ENCODE measurements around the gene ST8SIA6. TPM values are rescaled to one million over a fixed set of nuclear protein-coding genes. Genes with fewer than 3 reads are reported as not detected.

Gene ST8SIA6
- total RNA-seq, 2 donors from 2014 or later = not detected

GRCh38 chr10:17379151-17379690 lies 75.2 kb downstream of the ST8SIA6 start:
- intact Hi-C loops (cut with DNase I) = no loop called here
- no peak for ATAC-seq
- 87 to 89% methylated on average over 6 of the region's 6 CpGs for WGBS, 2 donors

GRCh38 chr10:17375936-17376584 lies 78.3 kb downstream of the ST8SIA6 start:
- no peak for DNase-seq
- WGBS, 2 donors = 72 to 77% methylated on average over 10 of the region's 10 CpGs
- TF ChIP-seq POLR2A (IDR thresholded peaks at IDR 0.05) = no peak
- TF ChIP-seq, protein P1, sequence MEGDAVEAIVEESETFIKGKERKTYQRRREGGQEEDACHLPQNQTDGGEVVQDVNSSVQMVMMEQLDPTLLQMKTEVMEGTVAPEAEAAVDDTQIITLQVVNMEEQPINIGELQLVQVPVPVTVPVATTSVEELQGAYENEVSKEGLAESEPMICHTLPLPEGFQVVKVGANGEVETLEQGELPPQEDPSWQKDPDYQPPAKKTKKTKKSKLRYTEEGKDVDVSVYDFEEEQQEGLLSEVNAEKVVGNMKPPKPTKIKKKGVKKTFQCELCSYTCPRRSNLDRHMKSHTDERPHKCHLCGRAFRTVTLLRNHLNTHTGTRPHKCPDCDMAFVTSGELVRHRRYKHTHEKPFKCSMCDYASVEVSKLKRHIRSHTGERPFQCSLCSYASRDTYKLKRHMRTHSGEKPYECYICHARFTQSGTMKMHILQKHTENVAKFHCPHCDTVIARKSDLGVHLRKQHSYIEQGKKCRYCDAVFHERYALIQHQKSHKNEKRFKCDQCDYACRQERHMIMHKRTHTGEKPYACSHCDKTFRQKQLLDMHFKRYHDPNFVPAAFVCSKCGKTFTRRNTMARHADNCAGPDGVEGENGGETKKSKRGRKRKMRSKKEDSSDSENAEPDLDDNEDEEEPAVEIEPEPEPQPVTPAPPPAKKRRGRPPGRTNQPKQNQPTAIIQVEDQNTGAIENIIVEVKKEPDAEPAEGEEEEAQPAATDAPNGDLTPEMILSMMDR (IDR thresholded peaks at IDR 0.05) = peak in 2 of 7 experiments; percentile 3 to 10
- no peaks in the 10 kb centered on the region for H3K27me3 ChIP-seq
- no peak for ATAC-seq
- H3K36me3 ChIP-seq (replicated peaks in 1 of 2; ENCODE audit: insufficient read depth in 1 of 2, low read depth in 2 of 2) = no peaks in the 10 kb centered on the region
- peaks cover 13% of the 10 kb centered on the region for H3K4me1 ChIP-seq
- intact Hi-C loops (cut with DNase I) = no loop called here
- no peaks in the 10 kb centered on the region for H3K9me3 ChIP-seq
- H3K4me3 ChIP-seq = no peak overlapping the region
- H3K27ac ChIP-seq = no peak overlapping the region

More at GRCh38 chr10:17379151-17379690, 75.2 kb downstream of the ST8SIA6 start:
- H3K36me3 ChIP-seq (replicated peaks in 1 of 2; ENCODE audit: insufficient read depth in 1 of 2, low read depth in 2 of 2) = no peaks in the 10 kb centered on the region
- no peaks in the 10 kb centered on the region for H3K9me3 ChIP-seq
- no peak for DNase-seq
- H3K4me3 ChIP-seq = no peak overlapping the region
- peaks cover 39% of the 10 kb centered on the region for H3K4me1 ChIP-seq
- H3K27ac ChIP-seq = no peak overlapping the region
- no peak for TF ChIP-seq POLR2A (IDR thresholded peaks at IDR 0.05)
- TF ChIP-seq, protein P1 (IDR thresholded peaks at IDR 0.05) = no peak
- no peaks in the 10 kb centered on the region for H3K27me3 ChIP-seq

GRCh38 chr10:17368708-17369272 lies 85.6 kb downstream of the ST8SIA6 start:
- no peak for TF ChIP-seq POLR2A (IDR thresholded peaks at IDR 0.05)
- intact Hi-C loops (cut with DNase I) = no loop called here
- DNase-seq (no peak), ATAC-seq (no peak)
- Histone ChIP-seq H3K9me3 (no peaks in the 10 kb centered on the region), H3K4me3 (no peak overlapping the region), H3K4me1 (no peaks in the 10 kb centered on the region), H3K36me3 (replicated peaks in 1 of 2; ENCODE audit: insufficient read depth in 1 of 2, low read depth in 2 of 2) (no peaks in the 10 kb centered on the region), H3K27ac (no peak overlapping the region), H3K27me3 (no peaks in the 10 kb centered on the region)
- 83 to 91% methylated on average over 4 of the region's 4 CpGs for WGBS, 2 donors

GRCh38 chr10:17366705-17367104 lies 87.7 kb downstream of the ST8SIA6 start:
- no peaks in the 10 kb centered on the region for H3K9me3 ChIP-seq
- no peaks in the 10 kb centered on the region for H3K27me3 ChIP-seq
- H3K4me1 ChIP-seq = no peaks in the 10 kb centered on the region
- intact Hi-C loops (cut with DNase I) = no loop called here
- H3K36me3 ChIP-seq (replicated peaks in 1 of 2; ENCODE audit: insufficient read depth in 1 of 2, low read depth in 2 of 2) = no peaks in the 10 kb centered on the region
- no peak overlapping the region for H3K27ac ChIP-seq
- ATAC-seq = no peak
- TF ChIP-seq, protein P1 (IDR thresholded peaks at IDR 0.05) = no peak
- no peak for TF ChIP-seq POLR2A (IDR thresholded peaks at IDR 0.05)
- no peak overlapping the region for H3K4me3 ChIP-seq
- DNase-seq = no peak

- no peak overlapping the region for H3K27ac ChIP-seq
- intact Hi-C loops (cut with DNase I) = no loop called here
- no peak overlapping the region for H3K4me3 ChIP-seq
- H3K9me3 ChIP-seq = no peaks in the 10 kb centered on the region
- 42 to 73% methylated on average over 1 of the region's 1 CpG for WGBS, 2 donors
- no peaks in the 10 kb centered on the region for H3K4me1 ChIP-seq
- ATAC-seq (no peak), DNase-seq (no peak)
- H3K36me3 ChIP-seq (replicated peaks in 1 of 2; ENCODE audit: insufficient read depth in 1 of 2, low read depth in 2 of 2) = no peaks in the 10 kb centered on the region
- TF ChIP-seq POLR2A (IDR thresholded peaks at IDR 0.05) = no peak
- TF ChIP-seq, protein P1 (IDR thresholded peaks at IDR 0.05) = no peak
- no peaks in the 10 kb centered on the region for H3K27me3 ChIP-seq
These were observed 89.0 kb downstream of the ST8SIA6 start for GRCh38 chr10:17365402-17365801.
